Activated CD4-positive, alpha-beta T cell treated with anti-CD3 and anti-CD28 coated beads, Interleukin-2, Interleukin-4, amounts not matched to agents 100 ng/mL and 50 ng/mL, durations not matched to agents 16 hours and 8 hours (primary cell): ENCODE results near the gene ZNF213.
A peak's percentile ranks its signal among the peaks of the same experiment; 100 is the strongest.

Source experiments
- DNase-seq: peaks from one replicate; pipeline ENCODE4 v3.0.0-alpha.2; 2020; ENCODE audit warnings: low spot score

Gene ZNF213, protein sequence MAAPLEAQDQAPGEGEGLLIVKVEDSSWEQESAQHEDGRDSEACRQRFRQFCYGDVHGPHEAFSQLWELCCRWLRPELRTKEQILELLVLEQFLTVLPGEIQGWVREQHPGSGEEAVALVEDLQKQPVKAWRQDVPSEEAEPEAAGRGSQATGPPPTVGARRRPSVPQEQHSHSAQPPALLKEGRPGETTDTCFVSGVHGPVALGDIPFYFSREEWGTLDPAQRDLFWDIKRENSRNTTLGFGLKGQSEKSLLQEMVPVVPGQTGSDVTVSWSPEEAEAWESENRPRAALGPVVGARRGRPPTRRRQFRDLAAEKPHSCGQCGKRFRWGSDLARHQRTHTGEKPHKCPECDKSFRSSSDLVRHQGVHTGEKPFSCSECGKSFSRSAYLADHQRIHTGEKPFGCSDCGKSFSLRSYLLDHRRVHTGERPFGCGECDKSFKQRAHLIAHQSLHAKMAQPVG

DNA sequence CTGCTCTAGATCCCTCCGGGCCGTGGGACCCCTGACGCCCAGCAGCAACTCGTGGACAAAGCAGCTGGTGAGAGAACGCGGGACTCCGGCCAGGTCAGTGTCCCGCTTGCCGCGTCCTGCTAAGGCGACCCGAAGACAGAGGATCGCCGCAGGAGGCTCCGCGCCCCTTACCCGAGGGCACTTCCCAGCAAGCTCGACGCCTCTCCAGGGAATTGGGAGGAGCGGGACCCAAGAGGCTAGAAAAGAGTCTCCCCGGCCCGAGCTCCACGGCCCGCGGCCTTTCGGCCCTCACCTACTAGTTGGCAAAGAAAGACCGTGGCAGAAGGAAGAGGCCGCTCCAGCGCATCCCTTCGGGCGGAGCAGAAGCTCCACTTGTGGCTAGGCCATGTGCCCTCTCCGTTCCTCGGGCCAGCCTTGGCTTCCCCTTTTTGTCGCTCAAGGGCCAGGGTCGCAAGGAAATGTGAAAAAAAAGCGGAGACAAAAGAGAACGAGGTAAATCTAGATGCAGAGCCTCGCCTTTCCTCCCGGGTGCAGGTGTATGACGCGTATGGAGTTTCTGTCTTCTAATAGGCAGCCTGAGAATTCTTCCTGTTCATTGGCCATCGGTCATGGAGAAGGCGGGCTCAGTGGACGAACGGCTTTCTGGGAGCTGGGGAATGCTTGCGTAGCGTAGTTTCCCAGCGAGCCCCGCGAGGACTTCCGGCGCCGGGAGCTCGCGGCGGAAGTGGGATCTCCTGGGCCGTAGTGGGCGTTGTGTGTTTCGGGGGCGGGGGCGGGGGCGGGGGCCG lies at the start of gene ZNF213:
ZNF213 (plus strand) TSS at position 692 of the 788 bp plus-strand sequence. CDS start 2,252 bp downstream, outside the sequence.
- DNase-seq: peak; percentile 99

GRCh38 chr16:3085868-3086595 lies 48.8 kb upstream of the ZNF213 start:
- DNase-seq: no peak

GRCh38 chr16:3086596-3087242 lies 48.1 kb upstream of the ZNF213 start:
- DNase-seq: no peak

- DNase-seq: no peak
These were observed 47.3 kb upstream of the ZNF213 start for GRCh38 chr16:3087243-3088235.

DNA sequence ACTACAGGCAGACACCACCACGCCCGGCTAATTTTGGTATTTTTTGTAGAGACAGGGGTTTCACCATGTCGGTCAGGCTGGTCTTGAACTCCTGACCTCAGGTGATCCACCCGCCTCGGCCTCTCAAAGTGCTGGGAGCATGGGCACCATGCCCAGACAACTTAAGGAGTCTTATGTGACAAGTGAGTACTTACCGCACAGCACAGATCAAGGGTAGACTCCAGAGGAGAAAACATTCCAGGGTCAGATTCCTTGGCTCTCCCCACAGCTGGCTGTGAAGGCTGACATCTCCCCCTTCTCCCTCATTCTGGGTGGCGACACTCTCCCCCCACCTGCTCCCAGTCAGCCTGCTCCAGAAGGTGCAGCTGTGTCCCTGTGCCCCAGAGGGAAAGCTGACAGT lies 46.4 kb upstream of the ZNF213 start:
- DNase-seq: no peak

GRCh38 chr16:3088925-3089716 lies 45.7 kb upstream of the ZNF213 start:
- DNase-seq: no peak

GRCh38 chr16:3089717-3090592 lies 44.9 kb upstream of the ZNF213 start:
- DNase-seq: no peak

DNA sequence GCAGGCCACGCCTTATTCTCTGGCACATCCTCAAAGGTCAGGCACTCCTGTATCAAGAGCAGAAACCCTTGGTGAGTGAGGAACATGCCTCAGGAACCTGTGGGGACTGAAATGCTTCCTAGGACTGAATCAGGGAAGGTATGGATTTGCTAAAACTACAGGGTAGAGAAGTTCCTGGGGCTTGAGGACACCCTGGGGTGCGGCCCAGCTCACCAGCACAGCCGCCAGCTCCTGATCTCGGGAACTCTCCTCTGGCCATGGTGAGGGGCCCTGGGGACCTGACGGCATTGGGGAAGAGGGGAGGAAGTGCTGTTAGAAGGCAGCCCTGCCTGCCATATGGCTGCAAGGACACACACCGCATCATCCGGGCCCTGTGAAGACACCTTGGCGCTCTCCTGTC lies 43.3 kb upstream of the ZNF213 start:
- no peak for DNase-seq

DNA sequence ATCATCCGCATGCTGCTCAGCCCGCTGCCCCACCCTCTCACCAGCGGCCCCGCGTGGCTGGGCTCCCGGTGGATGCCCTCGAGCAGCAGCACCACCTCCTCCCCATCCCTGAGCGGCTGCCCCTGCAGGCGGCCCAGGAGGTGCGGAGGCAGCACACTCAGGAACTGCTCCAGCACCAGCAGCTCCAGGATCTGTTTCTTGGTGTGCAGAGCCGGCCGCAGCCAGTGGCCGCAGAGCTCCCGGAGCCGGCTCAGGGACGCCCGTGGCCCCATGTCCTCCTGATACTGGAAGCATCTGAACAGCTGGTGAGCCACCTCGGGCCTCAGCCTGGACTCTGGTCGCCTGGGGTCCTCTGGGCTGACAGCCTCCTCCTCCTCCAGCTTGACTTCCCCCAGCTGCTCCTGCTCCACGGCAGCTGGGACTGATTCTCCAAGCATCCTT lies 42.3 kb upstream of the ZNF213 start:
- DNase-seq: no peak

DNA sequence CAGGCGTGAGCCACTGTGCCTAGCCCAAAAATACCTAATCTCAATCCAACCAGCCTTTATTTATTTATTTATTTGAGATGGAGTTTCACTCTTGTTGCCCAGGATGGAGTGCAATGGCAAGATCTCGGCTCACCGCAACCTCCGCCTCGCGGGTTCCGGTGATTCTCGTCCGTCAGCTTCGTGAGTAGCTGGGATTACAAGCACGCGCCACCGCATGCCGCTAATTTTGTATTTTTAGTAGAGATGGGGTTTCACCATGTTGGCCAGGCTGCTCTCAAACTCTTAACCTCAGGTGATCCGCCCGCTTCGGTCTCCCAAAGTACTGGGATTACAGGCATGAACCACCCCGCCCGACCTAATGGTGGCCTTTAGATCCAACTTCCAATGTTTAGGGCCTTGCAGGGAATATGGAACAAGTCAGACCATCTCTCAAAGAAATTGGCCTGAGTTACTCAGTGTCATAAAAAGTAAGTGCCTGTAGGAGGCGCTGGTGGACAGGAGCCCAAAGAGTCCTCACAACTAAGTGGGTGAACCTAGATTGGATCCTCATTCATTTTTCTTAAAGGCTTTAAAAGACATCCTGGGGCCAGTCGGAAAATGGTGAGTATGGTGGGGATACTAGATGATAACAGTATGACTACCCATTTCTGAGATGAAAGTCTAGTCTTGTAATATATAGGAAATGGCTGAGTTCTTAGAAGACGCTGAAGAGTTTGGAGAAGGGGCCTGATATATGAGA lies 40.4 kb upstream of the ZNF213 start:
- peak; percentile 65 for DNase-seq

GRCh38 chr16:3095869-3096268 lies 39.0 kb upstream of the ZNF213 start:
- DNase-seq: peak; percentile 76

GRCh38 chr16:3096362-3096761 lies 38.5 kb upstream of the ZNF213 start:
- no peak for DNase-seq

GRCh38 chr16:3097266-3097665 lies 37.6 kb upstream of the ZNF213 start:
- DNase-seq: no peak

DNA sequence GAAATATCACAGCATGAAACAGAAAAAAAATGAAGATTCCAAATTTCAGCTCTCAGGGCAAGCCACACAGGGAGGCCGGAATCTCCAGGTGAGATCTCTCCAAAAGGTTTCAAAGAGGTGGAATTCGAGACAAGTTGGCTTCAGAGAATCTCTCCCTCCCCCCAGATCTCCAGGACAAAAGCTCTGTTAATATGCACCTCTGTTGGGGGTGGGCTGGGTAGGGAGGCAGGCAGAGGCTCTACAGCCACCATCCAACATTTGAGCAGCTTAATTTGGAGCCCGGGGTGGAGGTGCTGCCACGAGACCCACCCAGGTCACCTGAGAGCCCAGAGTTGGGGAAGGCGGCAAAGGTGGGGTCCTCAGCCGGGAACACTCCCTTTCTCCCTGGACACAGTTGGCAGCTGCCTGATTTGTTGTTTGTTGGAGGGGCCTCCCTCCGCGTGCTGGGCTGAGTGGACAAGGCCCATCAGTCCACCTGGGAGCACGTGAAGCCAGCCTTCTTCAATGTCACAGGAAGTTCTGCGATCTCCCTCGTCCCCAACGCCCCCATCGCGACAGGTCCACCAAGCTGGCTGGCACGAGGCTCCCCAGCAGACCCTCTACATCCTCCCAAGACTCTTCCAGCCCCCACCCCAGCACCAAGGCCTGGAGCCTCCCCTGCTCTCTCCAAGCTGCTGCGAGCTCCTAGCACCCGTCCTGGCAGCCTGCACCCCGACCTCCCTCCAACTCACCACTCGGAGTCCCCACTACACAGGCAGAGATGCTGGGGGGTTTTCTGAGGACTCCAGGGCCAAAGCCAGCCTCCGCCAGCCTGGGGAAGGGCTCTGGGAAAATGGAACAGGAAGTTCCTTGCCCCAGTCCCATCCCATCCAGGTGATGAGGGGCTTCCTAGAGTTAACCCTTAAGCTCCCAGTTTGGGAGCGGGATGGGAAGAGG lies 36.1 kb upstream of the ZNF213 start, which contains the start of gene ZSCAN10:
ZSCAN10 (minus strand) TSS at position 836 of the 936 bp plus-strand sequence. CDS start 6,357 bp downstream, outside the sequence.
- no peak for DNase-seq

- DNase-seq: no peak
These were observed 35.5 kb upstream of the ZNF213 start for GRCh38 chr16:3099395-3099731.

DNA sequence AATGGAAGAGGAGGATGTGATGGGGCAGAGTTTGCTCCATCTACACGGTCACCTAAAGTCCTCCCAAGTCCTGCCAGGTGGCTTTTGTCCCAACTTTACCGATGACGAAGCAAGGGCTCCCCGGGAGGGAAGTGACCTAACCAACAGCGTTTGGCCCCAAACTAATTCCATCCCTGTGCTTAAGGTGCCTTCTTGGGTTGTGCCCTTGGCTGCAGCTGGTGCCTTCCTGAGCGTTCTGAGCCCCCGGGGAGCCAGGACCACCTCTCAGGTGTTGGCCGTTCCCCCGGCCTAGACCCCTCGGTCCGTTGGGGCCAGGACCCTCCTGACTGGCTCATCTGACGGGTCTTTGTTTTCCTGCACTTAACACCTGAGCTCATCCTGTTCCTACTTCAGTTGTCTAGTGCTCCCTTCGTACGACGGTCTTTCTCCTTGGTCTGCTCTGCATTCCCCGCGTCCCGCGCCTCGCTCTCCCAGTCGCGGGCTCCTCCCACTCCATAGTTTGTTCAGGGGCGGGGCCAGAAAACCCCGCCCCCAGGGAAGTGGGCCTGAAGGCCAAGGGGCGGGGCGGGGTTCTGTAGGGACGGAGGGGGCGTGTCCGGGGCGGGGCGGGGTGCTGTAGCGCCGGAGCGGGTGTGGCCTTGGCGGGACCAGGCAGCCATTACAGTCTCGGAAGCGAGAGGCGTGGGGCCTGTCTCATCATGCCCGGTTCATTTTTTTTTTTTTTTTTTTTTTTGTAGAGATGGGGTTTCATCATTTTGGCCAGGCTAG lies 34.9 kb upstream of the ZNF213 start:
- DNase-seq: peak; percentile 94
